Stimulated activated naive CD4-positive, alpha-beta T cell (primary cell): ENCODE measurements around the gene DPH3.

ENCODE experiments used
- DNase-seq, 6 experiments: peaks; one replicate each; lab custom pipeline; 2025; lab: John Stamatoyannopoulos, UW

Gene DPH3

DNA sequence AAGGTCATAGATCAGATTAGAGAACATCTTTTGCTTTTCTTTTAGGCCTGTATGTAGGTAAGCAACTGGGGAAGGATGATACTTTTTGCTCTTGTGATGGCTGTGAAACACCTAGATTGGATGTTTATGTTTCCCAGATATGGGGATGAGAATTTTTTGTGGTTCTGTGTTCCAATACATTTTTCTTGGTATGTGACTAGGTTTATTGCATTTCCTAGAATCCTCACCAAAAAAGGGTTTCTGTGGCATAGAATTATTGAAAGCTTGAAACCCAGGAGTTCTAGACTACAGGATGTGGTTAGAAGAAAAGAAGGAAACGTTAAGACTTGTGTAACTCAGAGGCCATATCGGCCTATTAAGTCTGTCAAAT, 26.1 kb upstream of the DPH3 start:
- peak in 3 of 6 experiments; percentile 65 to 75 (median 69) for DNase-seq

GRCh38 chr3:16290007-16290826, 25.5 kb upstream of the DPH3 start:
- peak in 5 of 6 experiments; percentile 40 to 75 (median 54) for DNase-seq

DNA sequence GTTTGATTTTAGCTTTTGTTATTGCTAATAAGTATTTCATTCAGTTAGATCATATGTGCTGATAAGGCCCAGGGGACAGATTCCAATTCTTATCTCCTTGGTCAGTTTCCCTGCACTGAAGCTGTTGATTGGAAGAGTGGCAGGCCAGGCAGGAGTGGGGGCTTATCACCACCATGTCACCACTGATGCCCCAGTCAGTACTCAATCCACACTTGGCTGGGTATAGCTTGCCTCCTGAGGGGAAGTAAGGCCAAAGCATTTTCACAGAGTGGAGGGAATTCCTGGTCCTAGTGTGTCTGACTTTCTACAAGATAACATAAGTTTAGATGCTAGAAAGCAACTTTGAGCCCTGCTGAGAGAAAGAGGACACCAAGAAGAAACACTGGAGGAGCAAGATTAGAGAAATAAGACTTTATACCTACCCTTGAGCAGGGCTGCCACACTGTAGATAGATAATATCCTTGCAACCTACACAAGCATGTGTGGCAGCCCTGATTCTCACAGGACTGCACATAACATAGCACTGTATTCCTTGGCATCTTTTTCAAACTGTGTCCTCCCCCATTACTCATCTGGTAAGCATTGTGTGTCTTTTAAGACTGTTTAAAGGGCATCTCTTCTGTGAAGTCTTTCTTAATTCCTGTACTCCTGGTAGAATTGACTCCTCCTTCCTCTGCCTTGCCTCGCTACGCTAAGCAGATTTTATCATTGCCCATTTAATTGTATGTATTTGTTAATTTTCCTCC, 24.6 kb upstream of the DPH3 start:
- DNase-seq, result no peak

- DNase-seq, result no peak
Observed at GRCh38 chr3:16288664-16289063, 23.9 kb upstream of the DPH3 start.

DNA sequence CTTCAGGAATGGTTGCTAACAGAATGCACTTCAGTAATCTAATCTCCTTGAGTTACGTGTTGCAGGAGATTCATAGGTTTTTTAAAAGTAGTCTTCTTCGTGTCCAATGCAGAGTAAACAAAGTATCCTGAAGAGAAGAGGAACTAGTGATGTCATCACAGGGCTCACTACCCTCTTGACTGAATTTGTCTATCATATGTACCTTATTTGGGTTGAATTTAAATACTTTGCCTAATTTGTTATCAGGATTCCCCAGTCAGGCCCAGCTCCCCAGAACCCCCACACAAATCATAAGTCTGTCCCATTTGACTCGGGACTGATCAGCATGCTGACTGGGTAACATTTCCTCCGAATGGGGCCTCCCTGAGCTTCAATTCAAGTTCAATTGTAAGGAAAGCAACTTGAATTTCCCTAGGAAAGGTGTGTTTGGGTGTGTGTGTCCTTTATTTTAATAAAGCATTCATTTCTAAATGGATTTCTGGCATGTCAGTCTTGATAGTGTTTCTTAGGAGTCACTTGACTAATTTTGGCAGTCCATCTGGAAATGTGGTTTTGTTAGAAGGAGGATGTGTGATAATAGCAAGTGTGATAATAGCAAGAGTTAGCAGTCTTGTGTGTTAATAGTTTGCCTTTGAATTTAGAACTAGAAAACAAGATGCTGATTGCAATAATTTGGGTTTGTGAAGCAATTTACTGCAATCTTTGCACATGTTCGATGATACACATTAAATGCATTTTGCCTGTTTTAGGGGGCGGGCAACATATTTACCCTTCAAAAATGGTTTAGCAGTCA, 22.2 kb upstream of the DPH3 start:
- peak in 2 of 6 experiments; percentile 19 to 36 for DNase-seq

DNA sequence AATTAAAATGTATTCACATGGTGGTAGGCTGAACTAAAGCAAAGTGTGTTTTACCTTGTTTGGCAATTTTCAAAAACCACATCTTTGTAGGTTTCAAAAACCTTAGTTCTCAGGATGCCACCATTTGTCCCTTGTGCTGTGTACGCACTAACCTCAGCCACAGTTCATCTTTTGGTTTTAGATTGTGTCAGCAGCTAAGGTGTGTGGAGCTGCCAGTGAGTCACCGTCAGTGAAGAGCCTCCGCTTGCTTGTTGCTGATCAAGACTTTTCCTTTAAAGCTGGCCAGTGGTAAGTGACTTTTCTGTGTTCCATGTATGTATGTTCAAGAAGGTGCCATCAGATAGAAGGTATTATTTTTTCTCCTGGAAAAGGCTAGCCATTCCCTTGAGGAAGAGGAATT, 21.4 kb upstream of the DPH3 start:
- DNase-seq, result peak; percentile 39 to 86 (median 71)

- DNase-seq, result no peak
Observed at GRCh38 chr3:16284633-16285032, 19.9 kb upstream of the DPH3 start.

DNA sequence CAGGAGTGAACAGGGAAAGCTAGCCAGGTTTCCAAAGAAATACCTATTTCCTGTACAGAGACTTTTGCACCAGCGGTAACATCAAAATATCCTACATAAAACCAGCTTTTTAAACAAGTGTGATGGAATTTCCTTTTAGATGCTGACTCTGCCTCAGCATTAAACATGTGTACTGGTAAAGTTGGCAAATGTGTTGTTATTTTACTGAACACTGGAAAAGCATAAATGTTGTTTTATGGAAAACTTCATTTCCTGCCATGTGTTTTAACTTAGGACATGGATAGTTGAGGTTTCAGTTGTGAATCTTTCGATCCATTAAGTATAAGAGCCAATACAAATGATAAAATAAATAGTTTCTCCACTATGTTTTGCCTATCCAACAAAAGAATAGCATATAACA, 15.9 kb upstream of the DPH3 start:
- no peak for DNase-seq

DNA sequence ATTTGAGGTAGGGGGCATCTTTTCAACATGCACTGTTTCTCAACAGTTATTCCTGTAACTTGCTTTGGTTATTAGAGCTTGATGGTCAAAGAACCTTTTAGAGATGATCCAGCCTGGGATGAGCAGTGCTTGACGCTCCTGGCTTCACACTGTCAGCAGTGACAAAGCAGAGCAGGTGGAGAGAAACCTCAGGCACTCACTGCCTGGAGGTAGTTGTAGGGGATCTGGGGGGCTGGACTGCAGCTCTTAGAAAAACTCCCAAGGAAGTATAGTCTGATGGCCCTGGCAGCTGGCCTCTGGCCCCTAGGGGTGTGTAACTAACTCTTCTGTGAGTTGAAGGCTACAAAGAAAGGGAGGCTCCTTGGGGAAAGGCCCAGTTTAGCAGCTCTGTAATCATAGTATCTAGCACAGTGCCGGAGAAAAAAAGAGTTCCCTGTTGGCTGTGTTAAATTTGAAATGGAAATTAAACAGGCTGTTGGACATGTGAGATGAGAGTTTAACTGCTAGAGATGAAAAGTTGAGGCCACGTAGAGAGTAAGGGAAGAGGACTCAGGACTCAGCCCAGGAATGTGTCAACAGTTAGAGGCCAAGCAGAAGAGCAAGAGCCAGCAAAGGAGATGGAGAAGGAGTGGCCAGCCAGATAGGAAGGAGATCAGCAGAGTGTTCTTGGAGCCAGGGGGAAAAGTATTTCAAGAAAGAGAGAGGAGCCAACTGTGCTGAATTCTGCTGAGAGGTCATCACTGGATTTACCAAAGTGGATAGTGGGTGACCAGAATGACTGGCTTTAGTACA, 14.5 kb upstream of the DPH3 start:
- no peak for DNase-seq

DNA sequence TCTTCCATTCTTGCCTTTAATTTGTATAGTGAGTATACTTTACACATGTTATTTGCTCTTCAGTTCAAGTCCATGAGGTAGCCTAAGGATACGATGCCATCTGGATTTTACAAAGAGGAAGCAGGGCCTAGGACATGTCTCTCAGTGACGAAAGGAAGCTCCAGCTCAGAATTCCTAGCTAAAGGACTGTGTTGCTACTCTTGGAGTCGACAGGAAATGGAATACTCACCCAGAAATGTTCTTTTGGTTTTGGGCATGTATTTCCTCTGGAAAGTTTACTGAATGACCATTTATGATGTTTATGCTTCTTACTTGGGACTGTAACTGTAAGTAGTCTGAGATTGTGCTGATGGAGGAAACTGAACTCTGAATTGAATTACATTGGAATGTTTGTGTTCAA, 12.7 kb upstream of the DPH3 start:
- no peak for DNase-seq

- DNase-seq, result no peak
Observed at GRCh38 chr3:16273867-16274266, 9.1 kb upstream of the DPH3 start.

DNA sequence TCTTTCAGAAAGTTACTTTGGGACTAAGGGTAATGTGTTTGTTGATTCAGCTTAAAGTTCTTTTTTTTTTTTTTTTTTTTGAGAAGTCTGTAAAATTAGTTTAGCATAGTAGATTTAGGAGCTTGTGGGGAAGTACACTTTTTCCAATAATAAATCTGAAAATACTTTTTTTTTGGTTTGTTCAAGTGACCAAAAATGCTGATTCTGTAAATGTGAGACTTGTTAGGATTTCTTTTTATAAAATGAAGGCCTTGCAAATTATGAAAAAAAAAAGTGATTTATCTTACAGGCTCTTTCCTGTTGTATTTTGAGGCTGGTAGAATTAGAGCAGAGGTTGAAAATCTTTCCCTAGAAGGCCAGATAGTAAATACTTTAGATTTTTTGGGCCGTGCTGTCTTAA, 7.8 kb upstream of the DPH3 start:
- DNase-seq, result no peak

DNA sequence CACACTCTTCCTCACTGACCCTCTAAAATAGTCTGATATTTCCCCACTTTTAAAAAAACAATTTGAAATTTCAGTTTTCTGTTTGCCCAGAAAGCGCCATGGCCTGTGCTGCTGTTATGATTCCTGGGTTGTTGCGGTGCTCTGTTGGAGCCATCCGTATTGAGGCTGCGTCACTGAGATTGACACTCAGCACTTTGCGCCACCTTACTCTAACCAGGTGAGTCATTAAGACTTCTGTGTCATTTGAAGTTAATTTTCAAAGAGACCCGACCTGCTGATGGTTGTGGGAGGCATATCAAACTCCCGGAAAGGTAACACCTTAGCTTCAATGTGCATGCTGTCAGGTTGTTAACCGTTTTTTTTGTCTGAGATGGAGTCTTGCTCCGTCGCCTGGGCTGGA, 6.1 kb upstream of the DPH3 start:
- no peak for DNase-seq

GRCh38 chr3:16266714-16267113, 2.0 kb upstream of the DPH3 start:
- DNase-seq, result no peak

DNA sequence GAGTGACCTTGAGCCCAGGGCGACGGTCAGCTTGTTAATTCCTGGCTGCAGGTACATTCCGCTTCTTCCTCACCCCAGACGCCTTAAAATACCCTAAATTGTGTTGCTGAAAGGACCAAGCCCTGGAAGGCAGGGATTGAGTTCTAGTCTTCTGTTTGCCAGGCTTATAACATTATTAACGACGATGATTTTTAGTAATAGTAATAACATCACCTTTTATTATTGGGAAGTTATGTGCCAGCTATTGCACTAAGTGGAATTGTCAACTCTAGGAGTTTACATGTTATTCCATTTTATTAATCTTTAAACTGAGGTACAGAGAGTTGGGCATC, 678 bp upstream of the DPH3 start:
- DNase-seq, result no peak

DNA sequence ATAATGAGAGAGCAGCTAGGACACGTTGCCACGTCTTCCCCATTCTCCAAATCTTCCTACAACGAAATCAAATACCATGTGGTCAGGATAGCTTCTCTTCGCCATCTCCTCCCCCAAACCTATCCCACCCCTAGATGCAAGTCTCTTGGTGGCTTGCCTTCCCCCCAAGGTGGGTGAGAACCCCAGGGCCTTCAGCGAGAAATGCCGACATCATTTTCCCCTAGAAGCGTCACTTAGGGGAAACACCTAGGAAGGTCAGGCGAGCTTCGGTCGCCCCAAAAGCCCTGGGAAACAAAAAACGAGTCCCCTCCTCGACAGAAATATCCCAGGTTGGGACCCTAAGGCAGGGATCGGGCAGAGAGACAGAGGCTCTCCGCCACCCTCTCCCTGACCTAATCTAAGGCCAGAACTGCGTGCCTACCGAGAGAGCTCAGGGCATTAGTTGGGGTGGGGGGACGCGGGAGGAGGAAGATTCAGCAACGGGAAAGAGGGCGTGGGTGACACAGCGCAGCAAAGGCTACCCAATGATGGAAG, 502 bp downstream of the DPH3 start:
- no peak for DNase-seq

- DNase-seq, result no peak
Observed at GRCh38 chr3:16262174-16262573, 2.6 kb downstream of the DPH3 start.

- no peak for DNase-seq
Observed at GRCh38 chr3:16260046-16260445, 4.7 kb downstream of the DPH3 start.

GRCh38 chr3:16258866-16259265, 5.9 kb downstream of the DPH3 start:
- DNase-seq, result peak in 2 of 6 experiments; percentile 7 to 9

DNA sequence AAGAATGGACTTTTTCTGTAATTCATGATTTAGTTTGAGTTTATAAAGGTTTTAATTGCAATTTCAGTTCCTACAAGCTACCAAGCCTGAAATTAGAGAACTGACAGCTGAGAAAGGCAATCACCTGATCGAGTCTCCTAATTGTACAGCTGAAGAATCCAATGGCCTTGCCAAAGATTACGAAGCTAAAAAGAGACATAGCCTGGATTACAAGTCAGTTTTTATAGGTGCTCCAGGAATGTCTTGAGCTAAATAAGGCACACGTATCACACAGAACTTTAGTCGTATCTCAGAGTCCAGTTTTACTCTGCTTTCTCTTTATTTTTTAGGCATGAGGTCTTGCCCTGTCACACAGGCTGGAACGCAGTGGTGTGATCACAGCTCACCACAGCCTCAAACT, 6.6 kb downstream of the DPH3 start:
- DNase-seq, result no peak

DNA sequence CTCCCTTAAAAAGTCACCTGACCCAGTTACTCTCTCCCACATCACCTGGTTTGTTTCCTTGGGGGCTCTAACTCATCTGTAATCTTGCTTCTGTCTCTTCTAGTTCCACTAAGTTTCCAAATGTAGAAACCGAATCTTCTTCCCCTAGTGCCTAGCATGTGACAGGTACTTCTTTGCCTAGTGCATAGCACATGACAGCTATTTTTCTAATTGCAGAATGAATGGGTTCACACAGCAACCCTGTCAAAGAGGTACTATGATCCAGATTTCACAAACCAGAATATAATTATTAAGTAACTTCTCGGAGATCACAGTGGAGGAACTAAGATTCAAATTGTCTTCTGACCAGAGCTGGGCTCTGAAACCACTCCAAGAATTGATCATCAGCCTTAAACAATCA, 7.4 kb downstream of the DPH3 start:
- DNase-seq, result no peak

- no peak for DNase-seq
Observed at GRCh38 chr3:16255726-16256125, 9.0 kb downstream of the DPH3 start.
